ENCODE results near the gene ZER1. TPM values are rescaled to one million over a fixed set of nuclear protein-coding genes. Genes with fewer than 3 reads are reported as not detected.
"Not testable (repeated sequence)": the region's sequence is repeated elsewhere in the genome, so short reads cannot be mapped to it uniquely, and the experiment has no call there.

The ZER1 gene
- total RNA-seq, 1 donor = 23.4 TPM

DNA sequence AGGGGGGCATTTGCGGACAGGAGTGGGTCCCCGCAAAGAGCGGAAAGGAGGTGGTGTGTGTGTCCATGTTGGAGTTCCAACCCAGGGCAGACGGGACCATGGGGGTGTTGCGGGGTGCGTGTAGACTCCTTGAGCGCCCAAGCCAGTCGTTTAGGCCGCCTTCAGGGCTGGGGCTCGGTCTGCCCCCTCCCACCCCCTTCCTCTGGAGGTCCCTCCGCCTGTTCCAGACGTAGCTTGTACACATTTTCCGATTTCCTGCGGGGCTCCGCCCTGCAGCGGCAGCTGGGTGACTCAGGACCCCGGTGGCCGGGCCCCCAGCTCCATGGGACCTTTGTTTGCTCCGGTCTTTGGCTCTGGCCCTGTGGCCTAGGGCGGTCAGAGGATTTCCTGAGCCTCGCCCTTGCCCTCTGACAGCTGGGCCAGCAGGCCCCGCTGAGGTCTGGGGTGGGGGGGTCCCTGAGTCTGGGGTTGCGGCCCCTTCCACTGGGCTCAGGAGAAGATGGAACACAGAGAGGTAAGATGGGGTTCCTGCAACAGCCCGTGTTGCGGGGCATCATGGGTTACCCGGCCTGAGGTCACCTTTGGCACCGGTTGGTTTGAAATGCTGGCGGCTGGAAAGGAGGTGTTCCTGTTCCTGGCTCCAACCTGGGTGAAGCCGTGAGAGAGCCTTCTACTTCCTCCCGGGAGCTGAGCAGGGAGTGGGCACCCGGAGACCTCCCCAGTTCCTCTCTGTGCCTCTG, 67.9 kb downstream of the ZER1 start:
- H3K9me3 ChIP-seq (ENCODE audit: low read depth, low read length) = no peaks in the 10 kb centered on the region
- H3K4me1 ChIP-seq (ENCODE audit: insufficient read depth, low read length) = peaks cover 15% of the 10 kb centered on the region
- no peaks in the 10 kb centered on the region for H3K27me3 ChIP-seq (ENCODE audit: insufficient read depth, low read length)
- H3K4me3 ChIP-seq (ENCODE audit: low read length) = no peak overlapping the region

DNA sequence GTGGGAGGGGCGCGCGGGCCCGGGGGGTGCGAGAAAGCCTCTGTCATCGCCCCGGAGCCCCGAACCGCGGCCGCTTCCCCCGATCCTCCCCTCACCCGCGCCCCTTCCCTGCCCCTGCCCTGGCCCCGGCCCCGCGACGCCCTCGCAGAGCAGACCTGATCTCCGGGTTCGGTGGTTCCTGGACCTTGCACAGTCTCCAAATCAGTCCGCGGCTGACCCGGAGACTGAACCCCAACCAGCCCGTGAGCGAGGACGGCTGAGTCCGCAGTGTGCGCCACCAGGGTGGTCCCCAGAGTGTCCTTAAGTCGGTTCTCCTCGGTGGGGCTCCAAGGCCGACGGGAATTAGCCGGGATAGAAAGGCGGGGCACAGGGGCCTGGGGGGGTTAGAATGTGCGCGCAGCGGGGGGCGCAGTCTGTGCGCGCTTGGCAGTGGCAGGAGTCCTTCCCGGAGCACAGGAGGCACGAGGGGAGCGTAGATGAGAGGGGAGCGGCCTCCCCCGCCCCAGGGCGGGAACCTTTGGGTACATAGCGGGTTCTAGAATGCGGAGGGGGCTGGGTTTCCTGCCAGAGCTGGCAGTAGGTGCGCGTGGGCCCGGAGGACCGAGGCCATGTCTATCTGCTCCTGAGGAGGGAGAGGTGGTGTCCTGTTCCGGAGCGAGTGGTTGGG, 68.6 kb downstream of the ZER1 start:
- H3K4me1 ChIP-seq (ENCODE audit: insufficient read depth, low read length) = peaks cover 15% of the 10 kb centered on the region
- no peaks in the 10 kb centered on the region for H3K9me3 ChIP-seq (ENCODE audit: low read depth, low read length)
- peak overlapping the region; percentile 54 for H3K4me3 ChIP-seq (ENCODE audit: low read length)
- no peaks in the 10 kb centered on the region for H3K27me3 ChIP-seq (ENCODE audit: insufficient read depth, low read length)

DNA sequence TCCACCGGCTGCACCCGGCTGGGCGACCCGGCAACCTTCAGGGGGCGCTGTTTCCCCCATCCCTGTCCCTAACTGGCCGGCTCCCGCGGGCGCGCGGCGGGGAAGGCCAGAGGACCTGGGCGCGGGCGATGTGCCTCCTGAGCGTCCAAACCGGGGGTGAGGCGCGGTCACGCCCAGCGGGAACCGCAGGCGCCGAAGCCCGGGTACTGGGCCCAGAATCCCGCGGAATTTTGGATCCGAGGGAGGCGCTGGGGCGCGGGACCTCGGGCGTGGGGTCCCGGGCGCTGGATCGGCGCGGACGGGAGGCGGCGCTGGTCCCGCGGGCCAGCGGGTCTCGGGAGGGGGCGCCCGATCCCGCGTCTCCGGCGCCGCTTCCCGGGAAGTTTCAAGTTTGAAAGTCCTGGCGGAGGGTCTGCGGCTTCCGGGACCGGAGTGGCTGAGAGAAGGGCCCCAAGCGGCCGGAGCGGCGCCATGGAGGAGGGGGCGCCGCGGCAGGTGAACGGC, 69.2 kb downstream of the ZER1 start, which contains the start of gene PKN3:
TSS of gene PKN3 (plus strand) at position 59 of the 504 bp plus-strand sequence. CDS start at position 472, 413 bp downstream.
- H3K4me1 ChIP-seq (ENCODE audit: insufficient read depth, low read length) = peaks cover 15% of the 10 kb centered on the region
- no peaks in the 10 kb centered on the region for H3K27me3 ChIP-seq (ENCODE audit: insufficient read depth, low read length)
- no peaks in the 10 kb centered on the region for H3K9me3 ChIP-seq (ENCODE audit: low read depth, low read length)
- peak within 1 kb of the TSS; percentile 54 for H3K4me3 ChIP-seq (ENCODE audit: low read length)

DNA sequence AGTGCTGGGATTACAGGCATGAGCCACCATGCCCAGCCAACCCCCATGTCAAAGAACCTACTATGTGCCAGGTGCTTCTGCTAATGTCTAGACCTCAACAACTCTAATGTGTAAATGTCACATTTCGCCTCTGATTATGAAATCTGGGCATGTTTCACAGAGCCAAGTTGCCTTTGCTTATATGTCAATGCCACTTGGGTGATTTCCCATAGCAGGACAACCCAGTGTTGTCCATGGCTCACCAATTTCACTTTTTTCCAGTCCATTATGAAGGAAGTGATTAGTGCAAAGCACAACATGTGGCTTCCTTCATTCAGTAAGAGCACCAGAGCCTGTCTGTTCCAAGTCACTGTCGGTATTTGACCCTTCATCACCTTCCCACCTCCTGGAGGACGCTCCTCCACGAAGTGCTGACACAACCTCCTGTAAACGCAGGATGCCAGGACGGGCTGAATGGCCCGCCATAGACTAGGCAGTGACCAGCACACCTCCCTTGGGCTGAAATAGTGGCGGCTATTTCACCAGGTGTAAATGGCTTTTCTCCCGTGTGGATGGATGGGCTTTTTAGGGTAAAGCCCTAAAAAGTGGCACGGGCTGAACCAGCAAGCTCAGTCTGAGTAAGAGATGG, 70.4 kb downstream of the ZER1 start:
- H3K9me3 ChIP-seq (ENCODE audit: low read depth, low read length) = no peaks in the 10 kb centered on the region
- no peak overlapping the region for H3K4me3 ChIP-seq (ENCODE audit: low read length)
- no peaks in the 10 kb centered on the region for H3K27me3 ChIP-seq (ENCODE audit: insufficient read depth, low read length)
- peaks cover 15% of the 10 kb centered on the region for H3K4me1 ChIP-seq (ENCODE audit: insufficient read depth, low read length)

DNA sequence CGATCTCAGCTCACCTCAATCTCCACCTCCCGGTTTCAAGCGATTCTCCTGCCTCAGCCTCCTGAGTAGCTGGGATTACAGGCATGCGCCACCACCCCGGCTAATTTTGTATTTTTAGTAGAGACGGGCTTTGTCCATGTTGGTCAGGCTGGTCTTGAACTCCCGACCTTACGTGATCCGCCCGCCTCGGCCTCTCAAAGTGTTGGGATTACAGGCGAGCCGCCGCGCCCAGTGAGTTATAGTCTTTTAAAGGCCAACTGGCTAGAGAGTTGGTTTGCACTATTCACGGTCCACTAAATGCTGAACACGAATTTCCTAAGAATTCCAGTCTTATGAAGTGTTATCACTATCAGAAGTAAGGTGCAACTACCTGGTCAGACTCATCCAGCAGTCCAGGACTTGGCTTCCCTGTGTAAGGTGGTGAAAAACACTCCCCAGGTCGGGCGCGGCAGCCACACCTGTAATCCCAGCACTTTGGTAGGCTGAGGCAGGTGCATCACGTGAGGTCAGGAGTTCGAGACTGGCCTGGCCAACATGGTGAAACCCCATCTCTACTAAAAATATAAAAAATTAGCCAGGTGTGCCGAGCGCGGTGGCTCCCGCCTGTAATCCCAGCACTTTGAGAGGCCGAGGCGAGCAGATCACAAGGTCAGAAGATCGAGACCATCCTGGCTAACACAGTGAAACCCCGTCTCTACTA, 72.5 kb downstream of the ZER1 start:
- peaks cover 15% of the 10 kb centered on the region for H3K4me1 ChIP-seq (ENCODE audit: insufficient read depth, low read length)
- H3K9me3 ChIP-seq (ENCODE audit: low read depth, low read length); H3K4me3 ChIP-seq (ENCODE audit: low read length); H3K27me3 ChIP-seq (ENCODE audit: insufficient read depth, low read length): not testable (repeated sequence)

DNA sequence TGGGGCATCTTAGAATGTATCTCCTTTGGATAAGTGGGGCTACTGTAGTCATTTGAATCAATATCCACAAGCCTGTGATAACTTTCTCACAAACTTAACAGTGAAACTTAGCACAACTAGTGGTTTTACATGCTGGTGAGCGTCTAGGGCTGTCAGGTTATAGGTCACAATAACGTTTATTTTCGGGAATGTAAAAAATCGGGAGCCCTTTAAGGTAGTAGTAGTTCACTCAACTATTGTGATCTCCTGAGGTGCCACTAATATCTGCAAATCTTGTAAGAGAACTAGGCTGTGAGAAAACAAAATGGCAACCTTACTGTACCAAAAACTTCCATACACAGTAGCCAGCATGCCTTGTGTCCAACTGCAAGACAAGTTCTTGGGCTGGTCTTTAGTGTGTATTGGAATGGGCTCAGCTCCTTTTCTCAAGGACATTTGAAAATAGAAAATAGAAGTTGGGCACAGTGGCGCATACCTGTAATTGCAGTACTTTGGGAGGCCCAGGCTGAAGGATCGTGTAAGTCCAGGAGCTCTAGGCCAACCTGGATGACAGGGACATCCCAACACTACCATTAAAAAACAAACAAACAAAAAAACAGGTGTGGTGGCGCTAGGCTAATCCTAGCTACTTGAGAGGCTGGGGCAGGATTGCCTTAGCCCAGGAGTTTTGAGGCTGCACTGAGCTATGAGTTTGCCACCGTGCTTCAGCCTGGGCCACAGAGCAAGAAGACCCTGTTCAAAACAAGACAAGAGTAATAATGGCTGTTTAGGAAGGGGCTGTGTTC, 74.6 kb downstream of the ZER1 start:
- H3K4me3 ChIP-seq (ENCODE audit: low read length) = no peak overlapping the region
- H3K27me3 ChIP-seq (ENCODE audit: insufficient read depth, low read length) = no peaks in the 10 kb centered on the region
- H3K4me1 ChIP-seq (ENCODE audit: insufficient read depth, low read length) = peaks cover 8% of the 10 kb centered on the region
- no peaks in the 10 kb centered on the region for H3K9me3 ChIP-seq (ENCODE audit: low read depth, low read length)

DNA sequence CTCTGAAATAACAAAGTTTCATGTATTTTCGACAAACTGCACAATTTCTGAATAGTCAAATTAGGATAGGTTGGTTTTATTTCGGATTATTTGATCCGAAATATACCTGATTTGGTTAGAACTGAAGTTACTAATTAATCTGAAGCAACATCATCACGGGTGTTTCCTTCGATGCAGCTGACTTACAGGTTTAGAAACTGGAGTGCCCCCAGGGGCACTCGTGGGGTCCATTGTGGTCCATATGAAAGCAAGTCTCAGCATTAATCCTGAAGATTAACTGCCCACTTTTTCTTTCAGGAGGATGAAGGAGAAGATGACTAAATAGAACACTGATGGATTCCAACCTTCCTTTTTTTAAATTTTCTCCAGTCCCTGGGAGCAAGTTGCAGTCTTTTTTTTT, 77.4 kb downstream of the ZER1 start:
- Histone ChIP-seq H3K27me3 (ENCODE audit: insufficient read depth, low read length) (no peaks in the 10 kb centered on the region), H3K4me1 (ENCODE audit: insufficient read depth, low read length) (peaks cover 14% of the 10 kb centered on the region), H3K9me3 (ENCODE audit: low read depth, low read length) (no peaks in the 10 kb centered on the region), H3K4me3 (ENCODE audit: low read length) (no peak overlapping the region)

DNA sequence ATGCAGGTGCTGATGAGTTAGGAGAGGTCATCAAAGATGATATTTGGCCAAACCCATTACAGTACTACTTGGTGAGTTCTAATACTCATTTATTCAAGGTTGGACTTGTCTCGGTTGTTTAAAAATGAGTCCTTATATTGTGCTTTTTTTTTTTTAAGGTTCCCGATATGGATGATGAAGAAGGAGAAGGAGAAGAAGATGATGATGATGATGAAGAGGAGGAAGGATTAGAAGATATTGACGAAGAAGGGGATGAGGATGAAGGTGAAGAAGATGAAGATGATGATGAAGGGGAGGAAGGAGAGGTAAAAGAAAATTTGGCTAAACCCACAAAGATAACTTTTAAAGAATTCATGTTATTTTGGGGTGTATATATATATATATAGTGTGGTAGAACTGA, 78.0 kb downstream of the ZER1 start:
- H3K27me3 ChIP-seq (ENCODE audit: insufficient read depth, low read length); H3K4me3 ChIP-seq (ENCODE audit: low read length); H3K9me3 ChIP-seq (ENCODE audit: low read depth, low read length): not testable (repeated sequence)
- peaks cover 14% of the 10 kb centered on the region for H3K4me1 ChIP-seq (ENCODE audit: insufficient read depth, low read length)

DNA sequence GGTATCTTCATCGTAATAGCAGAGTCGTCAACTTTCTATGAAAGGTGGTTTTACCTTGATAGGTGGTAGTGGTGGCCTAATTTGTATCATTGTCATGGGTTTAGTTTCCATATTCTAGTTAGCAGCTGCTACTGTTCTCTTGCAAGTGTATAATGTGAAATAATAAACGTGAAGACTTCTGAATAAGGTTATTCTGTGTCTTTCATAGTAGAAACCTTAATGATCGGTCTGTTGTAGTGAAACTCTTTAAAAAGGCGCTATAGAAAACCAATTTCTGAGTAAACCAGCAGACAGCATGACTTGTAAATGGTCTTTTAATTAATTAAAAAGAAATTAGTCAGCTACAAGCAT, 81.1 kb downstream of the ZER1 start:
- H3K9me3 ChIP-seq (ENCODE audit: low read depth, low read length) = no peaks in the 10 kb centered on the region
- peaks cover 44% of the 10 kb centered on the region for H3K4me1 ChIP-seq (ENCODE audit: insufficient read depth, low read length)
- peak overlapping the region; percentile 70 for H3K4me3 ChIP-seq (ENCODE audit: low read length)
- no peaks in the 10 kb centered on the region for H3K27me3 ChIP-seq (ENCODE audit: insufficient read depth, low read length)

DNA sequence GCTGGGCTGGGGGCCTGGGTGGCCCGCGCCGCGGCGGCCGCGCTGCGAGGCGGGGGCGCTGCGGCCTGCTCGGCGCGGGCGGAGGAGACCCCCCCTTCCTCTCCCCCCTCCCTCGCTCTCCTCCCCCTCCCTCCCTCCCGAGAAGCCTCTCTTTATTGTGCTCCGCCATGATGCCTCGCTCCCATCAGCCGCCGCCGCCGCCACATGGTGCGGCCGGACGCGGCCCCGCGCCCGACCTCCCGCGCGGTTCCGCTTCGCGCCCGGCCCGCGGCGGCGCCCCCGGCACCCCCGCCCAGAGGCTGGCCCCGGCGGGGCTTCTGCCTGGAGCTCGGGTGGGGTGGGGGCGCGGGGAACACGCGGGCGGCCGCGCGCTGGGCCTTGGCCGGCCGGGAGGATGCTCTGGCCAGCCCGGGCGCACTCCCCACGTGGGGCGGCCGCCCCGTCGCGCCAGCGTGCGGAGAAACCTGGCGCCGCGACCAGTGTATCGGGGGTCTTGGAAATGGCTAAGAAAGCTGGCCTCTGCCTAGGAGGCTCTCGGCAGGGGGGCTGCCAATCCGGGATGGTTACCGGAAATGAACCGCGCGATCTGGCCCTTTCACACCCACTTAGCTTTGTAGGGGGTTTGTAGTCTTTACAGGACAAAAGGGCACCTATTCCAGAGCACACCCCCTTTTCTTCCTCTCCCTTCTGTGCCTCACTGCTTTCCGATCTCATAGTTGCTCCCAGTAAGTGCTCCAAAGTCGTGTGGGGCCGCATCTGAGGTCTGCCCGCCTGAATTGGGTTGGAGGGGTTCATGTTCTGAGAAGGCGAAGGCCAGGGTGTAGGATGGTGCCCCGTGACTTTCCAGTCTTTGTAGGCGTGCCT, 81.7 kb downstream of the ZER1 start:
- Histone ChIP-seq H3K9me3 (ENCODE audit: low read depth, low read length) (no peaks in the 10 kb centered on the region), H3K4me1 (ENCODE audit: insufficient read depth, low read length) (peaks cover 51% of the 10 kb centered on the region), H3K4me3 (ENCODE audit: low read length) (peak overlapping the region; percentile 70), H3K27me3 (ENCODE audit: insufficient read depth, low read length) (no peaks in the 10 kb centered on the region)

DNA sequence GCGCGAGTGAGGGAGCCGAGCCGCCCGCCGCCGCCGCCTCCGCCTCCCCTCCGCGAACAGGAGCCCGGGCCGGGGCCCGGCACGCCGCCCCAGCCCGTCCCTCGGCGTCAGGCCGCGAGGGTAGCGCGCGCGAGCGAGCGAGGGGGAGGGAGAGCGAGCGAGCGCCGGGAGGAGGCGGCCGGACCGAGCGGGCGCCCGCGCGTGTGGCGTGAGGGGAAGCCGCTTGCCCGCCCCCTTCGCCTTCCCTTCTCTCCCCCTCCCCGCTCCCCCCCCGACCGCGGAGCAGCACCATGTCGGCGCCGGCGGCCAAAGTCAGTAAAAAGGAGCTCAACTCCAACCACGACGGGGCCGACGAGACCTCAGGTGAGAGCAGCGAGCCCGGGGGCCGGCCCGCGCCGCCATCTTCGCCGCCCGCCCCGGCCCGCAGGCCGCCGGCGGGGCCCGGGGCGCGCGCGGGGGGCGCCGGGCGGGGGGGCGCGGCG, 82.4 kb downstream of the ZER1 start:
- Histone ChIP-seq H3K27me3 (ENCODE audit: insufficient read depth, low read length) (no peaks in the 10 kb centered on the region), H3K9me3 (ENCODE audit: low read depth, low read length) (no peaks in the 10 kb centered on the region), H3K4me3 (ENCODE audit: low read length) (peak overlapping the region; percentile 54), H3K4me1 (ENCODE audit: insufficient read depth, low read length) (peaks cover 58% of the 10 kb centered on the region)

DNA sequence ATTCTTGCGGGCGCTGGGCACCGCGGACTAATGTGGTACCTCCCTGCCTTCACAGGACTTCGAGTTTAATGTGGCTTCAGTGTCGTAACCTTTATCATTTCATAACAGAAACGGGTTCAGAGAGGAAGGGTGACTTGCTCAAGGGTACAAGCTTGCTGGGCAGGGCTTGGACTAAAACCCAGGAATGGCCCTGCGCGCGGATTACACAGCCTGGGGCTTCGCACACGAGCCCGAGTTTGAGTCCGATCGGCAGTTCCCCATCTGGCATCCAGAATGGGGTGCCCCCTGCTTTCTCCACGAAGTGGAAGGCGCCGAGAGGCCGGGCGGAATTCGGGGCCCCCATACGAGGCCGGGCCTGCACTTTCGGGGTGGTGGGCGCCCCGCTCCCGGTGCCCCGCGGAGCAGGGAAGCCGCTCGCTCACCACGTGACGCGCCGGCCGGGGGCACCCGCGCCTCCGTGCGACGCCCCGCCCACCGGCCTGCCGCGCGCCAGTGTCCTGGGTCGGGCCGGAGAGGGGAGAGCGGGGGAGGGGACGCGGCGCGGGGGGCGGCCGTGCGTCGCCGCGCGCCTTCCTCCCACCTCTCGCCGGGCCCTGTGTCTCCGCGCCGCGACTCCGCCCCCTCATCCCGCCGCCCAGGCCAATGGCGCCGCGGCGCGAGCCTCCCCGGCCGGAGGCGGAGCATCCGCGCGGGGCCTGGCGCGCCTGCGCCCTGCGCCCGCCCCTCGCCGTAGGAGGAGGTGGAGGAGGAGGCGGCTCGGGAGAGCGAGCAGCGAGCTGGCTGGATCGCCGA, 83.0 kb downstream of the ZER1 start, which contains the start of gene SET:
TSS of gene SET (plus strand) at position 722 of the 792 bp plus-strand sequence. CDS start 361 bp downstream, outside the sequence.
- H3K9me3 ChIP-seq (ENCODE audit: low read depth, low read length) = no peaks in the 10 kb centered on the region
- peak within 1 kb of the TSS; percentile 70 for H3K4me3 ChIP-seq (ENCODE audit: low read length)
- H3K27me3 ChIP-seq (ENCODE audit: insufficient read depth, low read length) = no peaks in the 10 kb centered on the region
- H3K4me1 ChIP-seq (ENCODE audit: insufficient read depth, low read length) = peaks cover 59% of the 10 kb centered on the region

DNA sequence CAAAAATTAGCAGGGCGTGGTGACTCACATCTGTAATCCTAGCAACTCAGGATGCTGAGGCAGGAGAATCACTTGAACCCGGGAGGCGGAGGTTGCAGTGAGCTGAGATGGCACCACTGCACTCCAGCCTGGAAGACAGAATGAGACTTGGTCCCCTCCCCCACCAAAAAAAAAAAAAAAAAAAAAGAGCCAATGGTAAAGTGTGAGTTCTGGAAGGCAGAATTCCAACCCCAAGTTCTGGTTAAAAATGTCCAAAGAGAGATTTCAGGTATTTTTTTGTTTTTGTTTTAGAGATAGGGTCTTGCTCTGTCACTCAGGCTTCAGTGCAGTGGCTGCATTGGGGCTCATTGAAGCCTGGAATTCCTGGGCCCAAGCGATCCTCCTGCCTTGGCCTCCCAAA, 84.3 kb downstream of the ZER1 start:
- Histone ChIP-seq H3K4me3 (ENCODE audit: low read length) (no peak overlapping the region), H3K9me3 (ENCODE audit: low read depth, low read length) (no peaks in the 10 kb centered on the region), H3K4me1 (ENCODE audit: insufficient read depth, low read length) (peaks cover 67% of the 10 kb centered on the region), H3K27me3 (ENCODE audit: insufficient read depth, low read length) (no peaks in the 10 kb centered on the region)

Data from mononuclear cell (primary cell).